VCaP (cell line): Measurements from ENCODE around the gene PCNX2.
"Not testable (repeated sequence)": the region's sequence is repeated elsewhere in the genome, so short reads cannot be mapped to it uniquely, and the experiment has no call there.

Experiments used
- H3K27ac ChIP-seq: fragments of 450-650 bp; 2 replicates; pipeline ENCODE4 v1.5.1; 2017
- TF ChIP-seq, protein P1 (sequence below): fragments of 450-650 bp; conservative IDR thresholded peaks from 2 replicates; pipeline ENCODE4 v1.5.1; 2017; ENCODE audit warnings: mild to moderate bottlenecking, moderate library complexity

The PCNX2 gene

DNA sequence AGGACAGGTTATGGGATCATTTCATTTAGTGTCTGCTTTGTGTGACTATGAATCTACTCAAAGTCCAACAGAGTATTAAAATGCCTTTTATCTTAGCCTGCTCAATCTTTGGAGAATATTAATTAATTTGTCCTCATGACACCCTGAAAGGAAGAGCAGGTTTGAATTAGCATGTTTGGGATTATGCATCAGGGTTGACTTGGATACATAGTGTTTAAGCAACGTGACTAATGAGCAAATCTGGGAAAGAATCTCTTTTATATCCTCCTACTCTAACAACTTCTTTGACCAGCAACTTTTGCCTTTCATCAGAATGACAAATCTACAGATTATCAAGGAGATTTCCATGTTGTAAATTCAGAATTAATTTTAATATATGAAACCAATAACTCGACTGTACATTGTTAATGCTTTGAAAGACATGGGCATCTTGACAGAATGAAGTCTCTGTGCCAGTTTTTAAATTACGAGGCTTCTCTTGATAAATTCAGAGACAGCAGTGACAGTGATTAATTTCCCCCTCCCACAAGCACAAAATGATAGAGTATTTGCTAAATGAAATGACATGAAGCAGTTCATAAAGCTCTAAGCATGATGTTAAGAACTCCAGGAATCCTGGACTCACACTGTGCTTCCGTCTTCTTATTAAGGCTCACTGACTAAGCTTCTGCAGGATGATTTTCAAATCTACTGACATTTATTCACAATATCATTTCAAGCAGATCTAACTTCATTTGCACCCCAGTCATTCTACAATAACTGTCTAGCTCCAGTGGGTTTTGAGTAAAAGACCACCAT is 156.5 kb downstream of the PCNX2 start:
- TF ChIP-seq, protein P1, sequence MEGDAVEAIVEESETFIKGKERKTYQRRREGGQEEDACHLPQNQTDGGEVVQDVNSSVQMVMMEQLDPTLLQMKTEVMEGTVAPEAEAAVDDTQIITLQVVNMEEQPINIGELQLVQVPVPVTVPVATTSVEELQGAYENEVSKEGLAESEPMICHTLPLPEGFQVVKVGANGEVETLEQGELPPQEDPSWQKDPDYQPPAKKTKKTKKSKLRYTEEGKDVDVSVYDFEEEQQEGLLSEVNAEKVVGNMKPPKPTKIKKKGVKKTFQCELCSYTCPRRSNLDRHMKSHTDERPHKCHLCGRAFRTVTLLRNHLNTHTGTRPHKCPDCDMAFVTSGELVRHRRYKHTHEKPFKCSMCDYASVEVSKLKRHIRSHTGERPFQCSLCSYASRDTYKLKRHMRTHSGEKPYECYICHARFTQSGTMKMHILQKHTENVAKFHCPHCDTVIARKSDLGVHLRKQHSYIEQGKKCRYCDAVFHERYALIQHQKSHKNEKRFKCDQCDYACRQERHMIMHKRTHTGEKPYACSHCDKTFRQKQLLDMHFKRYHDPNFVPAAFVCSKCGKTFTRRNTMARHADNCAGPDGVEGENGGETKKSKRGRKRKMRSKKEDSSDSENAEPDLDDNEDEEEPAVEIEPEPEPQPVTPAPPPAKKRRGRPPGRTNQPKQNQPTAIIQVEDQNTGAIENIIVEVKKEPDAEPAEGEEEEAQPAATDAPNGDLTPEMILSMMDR, result no peak

DNA sequence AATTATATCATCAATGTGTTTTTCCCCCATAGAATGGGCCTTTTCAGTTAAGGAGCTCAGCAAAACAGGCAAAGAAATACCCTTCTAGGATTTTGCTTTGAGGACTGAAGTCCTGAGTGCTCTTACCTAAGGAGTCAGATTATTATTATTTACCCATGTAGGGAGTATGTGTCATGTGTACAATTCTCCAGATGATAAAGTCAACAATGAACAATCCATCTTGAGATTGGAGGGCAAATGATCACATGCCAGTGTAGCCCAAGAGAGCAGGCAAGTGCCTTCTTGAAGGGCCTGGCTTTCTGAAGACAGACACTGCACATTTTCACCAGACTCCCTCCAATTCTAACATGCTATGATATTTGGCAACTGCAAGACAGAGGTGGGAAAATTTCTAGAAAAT is 159.7 kb downstream of the PCNX2 start:
- TF ChIP-seq, protein P1, result no peak
- H3K27ac ChIP-seq, result no peak overlapping the region

More for the DNA sequence above, 156.5 kb downstream of the PCNX2 start:
- H3K27ac ChIP-seq, result no peak overlapping the region

DNA sequence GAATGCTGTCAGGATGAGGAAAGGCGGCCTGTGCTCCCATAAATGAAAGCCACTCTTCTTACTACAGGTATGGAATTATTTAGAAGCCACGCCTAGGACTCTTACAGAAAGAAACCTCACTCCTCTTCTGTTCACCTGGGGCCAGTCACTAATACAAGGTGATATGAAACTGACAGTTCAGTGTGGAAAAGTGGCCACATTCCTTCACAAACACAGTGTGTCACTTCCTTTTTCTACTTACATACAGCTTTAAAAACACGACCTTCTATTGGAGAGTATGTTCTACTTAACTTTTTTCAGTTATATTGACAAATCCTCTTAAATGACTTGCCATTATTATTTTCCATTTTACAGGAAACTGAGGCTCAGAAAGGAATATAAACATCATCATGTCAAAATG is 163.1 kb downstream of the PCNX2 start:
- TF ChIP-seq, protein P1, result no peak

DNA sequence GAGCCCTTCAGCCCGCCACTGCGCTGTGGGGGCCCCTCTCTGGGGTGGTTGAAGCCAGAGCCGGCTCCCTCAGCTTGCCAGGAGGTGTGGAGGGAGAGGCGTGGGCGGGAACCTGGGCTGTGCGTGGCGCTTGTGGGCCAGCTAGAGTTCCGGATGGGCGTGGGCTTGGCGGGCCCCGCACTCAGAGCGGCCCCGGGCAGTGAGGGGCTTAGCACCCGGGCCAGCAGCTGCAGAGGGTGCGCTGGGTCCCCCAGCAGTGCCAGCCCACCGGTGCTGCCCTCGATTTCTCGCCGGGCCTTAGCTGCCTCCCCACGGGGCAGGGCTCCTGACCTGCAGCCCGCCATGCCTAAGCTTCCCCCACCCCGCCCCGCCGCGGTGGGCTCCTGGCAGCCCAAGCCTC is 166.5 kb downstream of the PCNX2 start:
- H3K27ac ChIP-seq, result not testable (repeated sequence)

More for the DNA sequence above, 163.1 kb downstream of the PCNX2 start:
- no peak overlapping the region for H3K27ac ChIP-seq

DNA sequence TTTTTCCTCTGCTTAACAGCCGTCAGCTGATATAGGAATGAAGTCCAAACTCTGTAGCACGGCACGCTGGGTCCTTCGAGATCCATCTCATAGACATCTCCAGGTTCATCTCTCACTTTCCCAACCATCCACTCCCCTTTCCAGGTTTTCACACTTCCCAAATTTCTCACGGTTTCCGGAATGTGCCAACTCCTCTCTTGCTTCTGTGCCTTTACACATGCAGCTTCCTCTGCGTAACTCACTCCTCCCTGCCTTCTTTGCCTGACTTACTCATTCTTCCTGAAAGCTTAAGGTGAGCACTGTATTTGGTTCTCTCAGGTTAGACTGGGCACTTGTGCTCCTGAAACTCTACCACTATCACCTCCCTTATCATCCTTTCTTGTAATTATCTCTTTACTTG is 168.4 kb downstream of the PCNX2 start:
- no peak overlapping the region for H3K27ac ChIP-seq
- TF ChIP-seq, protein P1, result no peak

DNA sequence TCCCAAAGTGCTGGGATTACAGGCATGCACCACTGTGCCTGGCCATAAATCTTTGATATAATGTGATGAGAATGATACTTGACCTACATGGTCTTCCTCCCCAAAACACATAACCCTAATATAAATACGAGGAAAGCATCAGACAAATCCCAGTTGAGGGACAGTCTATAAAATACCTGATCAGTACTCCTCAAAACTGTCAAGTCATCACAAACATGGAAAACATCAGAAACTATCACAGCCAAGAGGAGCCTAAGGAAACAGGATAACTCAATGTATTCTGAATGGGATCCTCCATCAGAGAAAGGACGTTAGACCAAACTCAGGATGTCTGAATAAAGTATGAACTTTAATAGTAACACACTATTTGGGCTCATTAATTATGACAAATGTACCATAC is 172.7 kb downstream of the PCNX2 start:
- TF ChIP-seq, protein P1, result no peak
- no peak overlapping the region for H3K27ac ChIP-seq

DNA sequence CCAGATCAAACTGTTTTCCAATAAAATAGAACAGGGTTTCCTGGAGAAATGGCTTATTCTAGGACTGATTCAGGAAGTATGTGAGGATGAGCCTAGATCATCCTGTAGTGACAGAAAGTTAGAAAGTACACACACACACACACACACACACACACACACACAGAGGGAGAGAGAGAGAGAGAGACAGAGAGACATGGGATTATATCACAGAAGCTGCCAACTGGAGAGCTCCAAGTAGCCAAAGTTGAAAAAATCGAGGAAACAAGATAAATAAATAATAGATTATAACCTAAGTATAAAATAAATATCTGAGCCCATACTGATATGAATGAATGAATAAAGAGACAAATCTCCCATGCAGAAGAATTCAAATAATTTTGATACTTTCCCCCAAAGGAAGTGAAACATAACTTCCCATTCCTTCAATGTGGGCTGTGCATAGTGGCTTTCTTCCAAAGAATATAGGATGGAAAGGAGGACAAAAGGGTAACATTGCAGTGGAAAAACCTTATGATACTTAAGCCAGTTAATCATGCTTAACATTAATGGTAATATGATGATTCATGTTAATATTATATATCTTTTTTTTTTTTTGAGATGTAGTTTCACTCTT is 173.5 kb downstream of the PCNX2 start:
- TF ChIP-seq, protein P1, result no peak
- H3K27ac ChIP-seq, result no peak overlapping the region

DNA sequence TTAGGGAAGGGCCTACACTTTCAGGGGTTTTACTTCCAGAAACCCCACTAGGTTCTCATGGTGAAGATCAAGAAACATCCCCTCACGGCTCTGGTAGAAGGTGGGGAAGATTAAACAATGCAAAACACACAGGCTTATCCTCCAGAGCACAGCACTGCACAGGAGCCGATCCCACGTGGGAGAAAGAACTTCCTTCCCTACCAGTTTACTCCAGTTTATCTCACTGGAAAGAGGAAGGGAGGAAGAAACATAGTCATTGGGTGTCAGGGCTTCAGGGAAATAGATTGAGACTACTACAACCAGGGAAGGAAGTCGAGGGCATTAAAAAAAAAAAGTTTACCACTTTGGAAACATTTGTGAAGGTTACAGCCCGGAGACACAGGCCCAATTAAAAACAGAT is 180.7 kb downstream of the PCNX2 start:
- TF ChIP-seq, protein P1, result no peak
- H3K27ac ChIP-seq, result no peak overlapping the region
